SK-N-SH (cell line): ENCODE measurements around the gene TNFRSF1B.

Experiments
- CTCF ChIP-seq: fragments of 200-600 bp; sonication (generic); IDR thresholded peaks from 2 replicates; pipeline ENCODE4 v1.6.1; 2017; ENCODE audit warnings: antibody characterized with exemption, mild to moderate bottlenecking, moderate library complexity
- JUND ChIP-seq: IDR thresholded peaks from 2 replicates; pipeline ENCODE4 v1.4.0; 2012
- NFIC ChIP-seq: IDR thresholded peaks from 2 replicates; pipeline ENCODE4 v1.4.0; 2012; ENCODE audit warnings: borderline replicate concordance
- RCOR1 ChIP-seq: fragments of 150-350 bp; IDR thresholded peaks from 2 replicates; pipeline ENCODE4 v1.6.1; 2017; ENCODE audit warnings: antibody characterized with exemption, low read length
- RFX5 ChIP-seq: IDR thresholded peaks from 2 replicates; pipeline ENCODE4 v1.6.1; 2012; ENCODE audit warnings: mild to moderate bottlenecking, improper control_type of control experiment, low read length
- TF ChIP-seq, protein P1 (sequence below): IDR thresholded peaks from 2 replicates; pipeline ENCODE4 v1.4.0; 2012; ENCODE audit warnings: low read depth
- TF ChIP-seq, protein P2 (sequence below): IDR thresholded peaks from 2 replicates; pipeline ENCODE4; 2012

GRCh38 chr1:12135612-12136011 is 31.2 kb upstream of the TNFRSF1B start:
- no peak for TF ChIP-seq CTCF
- no peak for TF ChIP-seq RCOR1
- no peak for TF ChIP-seq RFX5
- TF ChIP-seq, protein P1, sequence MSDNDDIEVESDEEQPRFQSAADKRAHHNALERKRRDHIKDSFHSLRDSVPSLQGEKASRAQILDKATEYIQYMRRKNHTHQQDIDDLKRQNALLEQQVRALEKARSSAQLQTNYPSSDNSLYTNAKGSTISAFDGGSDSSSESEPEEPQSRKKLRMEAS, result no peak
- TF ChIP-seq, protein P2, sequence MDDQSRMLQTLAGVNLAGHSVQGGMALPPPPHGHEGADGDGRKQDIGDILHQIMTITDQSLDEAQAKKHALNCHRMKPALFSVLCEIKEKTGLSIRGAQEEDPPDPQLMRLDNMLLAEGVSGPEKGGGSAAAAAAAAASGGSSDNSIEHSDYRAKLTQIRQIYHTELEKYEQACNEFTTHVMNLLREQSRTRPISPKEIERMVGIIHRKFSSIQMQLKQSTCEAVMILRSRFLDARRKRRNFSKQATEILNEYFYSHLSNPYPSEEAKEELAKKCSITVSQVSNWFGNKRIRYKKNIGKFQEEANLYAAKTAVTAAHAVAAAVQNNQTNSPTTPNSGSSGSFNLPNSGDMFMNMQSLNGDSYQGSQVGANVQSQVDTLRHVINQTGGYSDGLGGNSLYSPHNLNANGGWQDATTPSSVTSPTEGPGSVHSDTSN, result no peak
- no peak for TF ChIP-seq NFIC
- TF ChIP-seq JUND, result no peak
